ENCODE data around the gene MYEOV. TPM values are rescaled to one million over a fixed set of nuclear protein-coding genes. Genes with fewer than 3 reads are reported as not detected.

The MYEOV gene
- total RNA-seq, 1 experiment from 2014 or later, result 1.1 TPM

DNA sequence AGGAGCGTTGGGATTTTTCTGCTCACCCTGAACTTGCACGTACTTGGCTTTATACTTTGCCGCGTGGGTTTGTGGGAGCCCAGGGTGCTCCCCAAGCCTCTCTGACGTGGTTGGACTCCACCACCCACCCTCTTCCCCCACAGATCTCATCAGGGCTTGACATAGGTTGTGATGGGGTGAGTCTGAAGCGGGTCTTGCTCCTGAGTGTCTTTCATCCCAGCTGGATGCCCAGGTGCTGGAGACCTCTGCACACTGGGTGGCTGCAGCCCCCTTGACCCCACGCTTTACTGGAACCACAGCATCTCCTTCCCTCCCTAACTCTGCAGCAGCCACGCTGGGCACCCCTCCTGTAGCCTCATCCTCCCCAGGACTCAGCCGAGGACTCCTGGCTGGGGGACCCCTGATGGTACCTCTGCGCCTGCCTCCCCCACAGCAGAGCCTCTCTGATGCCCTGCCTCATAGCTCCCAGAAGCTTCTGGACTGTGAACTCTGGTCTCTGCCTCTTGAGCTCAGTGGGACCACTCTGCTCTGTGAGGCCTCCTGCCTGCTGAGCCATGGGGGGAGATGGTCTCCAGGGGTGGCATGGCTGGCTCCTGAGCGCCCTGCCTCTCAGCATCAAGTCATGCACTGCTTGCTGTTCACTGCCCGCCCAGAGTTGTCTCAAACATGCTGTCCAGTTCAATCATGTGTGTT, 45.2 kb downstream of the MYEOV start:
- DNase-seq (ENCODE audit: low read depth), result no peak

DNA sequence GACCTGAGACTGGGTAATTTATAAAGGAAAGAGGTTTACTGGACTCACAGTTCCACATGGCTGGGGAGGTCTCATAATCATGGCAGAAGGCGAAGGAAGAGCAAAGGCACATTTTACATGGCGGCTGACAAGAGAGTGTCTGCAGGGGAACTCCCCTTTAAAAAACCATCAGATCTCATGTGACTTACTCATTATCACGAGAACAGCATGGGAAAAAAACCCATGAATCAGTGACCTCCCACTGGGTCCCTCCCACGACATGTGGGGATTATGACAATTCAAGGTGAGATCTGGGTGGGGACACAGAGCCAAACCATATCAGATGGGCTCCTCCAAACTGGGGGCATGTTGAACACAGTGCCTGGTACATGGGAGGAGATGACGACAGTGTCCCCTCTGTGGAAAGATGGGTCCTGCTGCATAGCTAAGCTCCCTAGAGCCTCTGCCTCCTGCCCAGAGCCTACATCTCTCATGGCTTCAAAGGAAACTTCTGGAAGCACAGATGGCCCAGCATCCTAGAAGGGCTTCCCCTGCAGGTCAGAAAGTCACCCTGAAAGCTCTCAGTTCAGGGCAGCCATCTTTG, 46.1 kb downstream of the MYEOV start:
- DNase-seq (ENCODE audit: low read depth), result no peak

DNA sequence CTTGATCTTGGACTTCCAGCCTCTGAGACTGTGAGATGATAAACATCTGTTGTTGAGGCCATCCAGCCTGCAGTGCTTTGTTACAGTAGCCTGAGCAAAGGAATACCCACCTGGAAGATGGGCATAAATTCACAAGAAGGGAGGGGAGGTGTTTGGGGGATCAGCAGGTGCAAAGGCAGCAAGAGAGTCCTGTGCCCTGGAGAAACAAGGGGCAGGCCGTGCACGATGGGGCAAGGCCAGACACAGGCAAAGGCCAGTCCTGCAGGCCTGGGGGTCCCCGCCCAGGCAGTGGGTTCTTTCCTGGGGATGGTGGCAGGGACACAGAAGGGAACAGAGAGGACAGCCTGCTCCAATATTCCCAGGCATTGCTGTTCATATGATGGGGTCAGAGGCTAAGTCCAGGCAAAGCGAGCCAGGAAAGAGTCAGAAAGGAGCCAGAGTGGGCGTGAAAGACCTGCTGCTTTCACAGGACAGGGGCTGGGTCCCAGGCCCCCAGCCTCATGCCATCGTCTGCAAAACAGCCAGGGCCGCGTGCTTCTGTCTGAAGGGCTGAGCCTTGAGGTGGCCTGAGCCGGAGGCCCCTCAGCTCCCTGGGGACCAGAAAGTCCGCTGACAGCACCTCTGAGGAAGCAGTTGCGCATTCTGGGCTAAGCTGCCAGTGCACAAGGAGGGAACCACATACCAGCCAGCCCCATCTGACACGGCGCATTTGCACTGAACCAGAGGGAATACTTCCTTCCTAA, 48.8 kb downstream of the MYEOV start:
- DNase-seq (ENCODE audit: low read depth), result no peak

DNA sequence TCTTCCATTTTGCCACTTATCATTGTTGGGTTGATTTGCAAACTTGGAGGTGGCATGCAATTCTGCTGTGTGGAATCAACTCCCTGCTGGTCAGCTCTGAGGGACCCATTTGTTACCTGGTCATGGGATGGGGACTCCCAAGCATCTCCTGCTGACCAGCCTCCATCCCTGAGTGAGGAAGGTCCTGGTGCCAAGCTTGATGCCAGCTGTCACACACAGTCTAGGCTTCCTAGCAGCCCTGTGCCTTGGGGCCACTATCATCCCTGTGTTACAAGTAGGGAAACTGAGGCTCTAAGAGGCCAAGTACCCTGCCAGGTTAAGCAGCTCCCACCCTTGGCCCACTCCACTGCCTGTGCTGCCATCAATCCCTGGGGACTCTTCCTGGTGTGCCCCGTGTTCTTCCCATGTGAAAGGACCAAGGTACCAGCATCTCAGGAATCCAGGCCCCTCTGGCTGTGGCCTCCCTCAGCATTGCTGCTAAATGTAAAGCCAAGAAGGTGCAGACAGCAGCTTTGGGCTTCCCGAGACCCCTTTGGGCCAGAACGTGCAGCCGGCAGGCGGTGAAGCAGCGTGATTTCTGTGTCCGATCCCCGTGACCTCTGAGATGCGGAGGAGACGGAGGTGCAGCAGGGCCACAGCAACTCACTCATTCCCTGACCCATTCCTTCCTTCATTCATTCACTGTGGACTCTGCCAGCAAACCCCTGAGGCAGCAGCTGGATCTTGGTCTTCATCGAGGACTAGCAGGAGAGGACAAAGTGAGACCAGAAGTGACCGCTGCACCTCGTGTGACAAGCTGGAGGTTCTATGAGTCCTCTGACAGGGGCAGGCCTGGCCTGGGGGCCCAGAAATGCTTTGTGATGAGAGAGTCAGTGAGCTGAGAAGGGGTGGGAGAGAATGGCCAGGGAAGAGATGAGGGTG, 49.7 kb downstream of the MYEOV start:
- DNase-seq (ENCODE audit: low read depth), result no peak

DNA sequence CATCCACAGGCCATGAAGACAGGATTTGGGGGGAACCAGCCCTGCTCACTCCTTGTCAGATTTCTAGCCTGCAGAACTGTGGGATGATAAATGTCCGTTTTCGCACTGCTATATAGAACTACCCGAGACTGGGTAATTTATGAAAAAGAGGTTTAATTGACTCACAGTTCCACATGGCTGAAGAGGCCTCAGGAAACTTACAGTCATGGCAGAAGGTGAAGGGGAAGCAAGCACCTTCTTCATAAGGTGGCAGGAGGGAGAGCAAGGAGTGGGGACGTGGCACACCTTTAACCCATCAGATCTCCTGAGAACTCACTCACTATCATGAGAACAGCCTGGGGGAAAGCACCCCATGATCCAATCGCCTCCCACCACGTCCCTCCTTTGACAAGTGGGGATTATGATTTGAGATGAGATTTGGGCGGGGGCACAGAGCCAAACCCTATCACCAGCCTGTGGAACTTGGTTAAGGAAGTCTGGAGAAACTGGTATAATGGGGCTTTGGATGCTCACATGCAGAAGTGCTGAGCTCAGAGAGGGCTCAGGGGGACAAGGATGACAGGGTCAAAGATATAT, 50.7 kb downstream of the MYEOV start:
- no peak for DNase-seq (ENCODE audit: low read depth)

Other genes starting within 250 kb of the MYEOV start
- gene TPCN2, start 245.2 kb upstream of the MYEOV start, total RNA-seq (2014; rRNA removed; shearing (Covaris generic)), result 3.2 and 7.2 TPM in 2 replicates
- gene SMIM38, start 138.2 kb upstream of the MYEOV start, total RNA-seq (2014; rRNA removed; shearing (Covaris generic)), result 0.03 TPM in 1 of 2 replicates, not detected in the other
- gene LINC01488, start 187.5 kb downstream of the MYEOV start, total RNA-seq (2014; rRNA removed; shearing (Covaris generic)), result not detected in 2 replicates

Measured in HT1080 (cell line).